Ishikawa (cell line): ENCODE data around the gene MOB2.

Source experiments
- CEBPB ChIP-seq: IDR thresholded peaks from 2 replicates; pipeline ENCODE4 v1.6.1; 2012
- CREB1 ChIP-seq: IDR thresholded peaks from 2 replicates; pipeline ENCODE4 v1.6.1; 2012; ENCODE audit warnings: low read depth
- EGR1 ChIP-seq: IDR thresholded peaks from 2 replicates; pipeline ENCODE4 v1.6.1; 2012
- EP300 ChIP-seq: IDR thresholded peaks from 2 replicates; pipeline ENCODE4 v1.6.1; 2012; ENCODE audit warnings: borderline replicate concordance
- FOXM1 ChIP-seq: IDR thresholded peaks from 2 replicates; pipeline ENCODE4 v1.6.1; 2012; ENCODE audit warnings: low read depth, borderline replicate concordance
- NFIC ChIP-seq: IDR thresholded peaks from 2 replicates; pipeline ENCODE4 v1.6.1; 2012
- RAD21 ChIP-seq: IDR thresholded peaks from 2 replicates; pipeline ENCODE4 v1.6.1; 2012; ENCODE audit warnings: low read depth
- TAF1 ChIP-seq: IDR thresholded peaks from 2 replicates; pipeline ENCODE4 v1.6.1; 2012; ENCODE audit warnings: low read depth, mild to moderate bottlenecking
- TCF12 ChIP-seq: IDR thresholded peaks from 2 replicates; pipeline ENCODE4 v1.6.1; 2012; ENCODE audit warnings: low read depth
- TEAD4 ChIP-seq: IDR thresholded peaks from 2 replicates; pipeline ENCODE4 v1.6.1; 2012
- YY1 ChIP-seq: IDR thresholded peaks from 2 replicates; pipeline ENCODE4 v1.6.1; 2012; ENCODE audit warnings: low read depth
- ZBTB7A ChIP-seq: IDR thresholded peaks from 2 replicates; pipeline ENCODE4 v1.6.1; 2012; ENCODE audit warnings: low read depth
- TF ChIP-seq, protein P1 (sequence below): IDR thresholded peaks from 2 replicates; pipeline ENCODE4 v1.6.1; 2012
- TF ChIP-seq, protein P2 (sequence below): IDR thresholded peaks from 2 replicates; pipeline ENCODE4 v1.6.1; 2012
- TF ChIP-seq, protein P3 (sequence below): IDR thresholded peaks from 2 replicates; pipeline ENCODE4 v1.6.1; 2012; ENCODE audit warnings: low read depth, mild to moderate bottlenecking

Gene MOB2

DNA sequence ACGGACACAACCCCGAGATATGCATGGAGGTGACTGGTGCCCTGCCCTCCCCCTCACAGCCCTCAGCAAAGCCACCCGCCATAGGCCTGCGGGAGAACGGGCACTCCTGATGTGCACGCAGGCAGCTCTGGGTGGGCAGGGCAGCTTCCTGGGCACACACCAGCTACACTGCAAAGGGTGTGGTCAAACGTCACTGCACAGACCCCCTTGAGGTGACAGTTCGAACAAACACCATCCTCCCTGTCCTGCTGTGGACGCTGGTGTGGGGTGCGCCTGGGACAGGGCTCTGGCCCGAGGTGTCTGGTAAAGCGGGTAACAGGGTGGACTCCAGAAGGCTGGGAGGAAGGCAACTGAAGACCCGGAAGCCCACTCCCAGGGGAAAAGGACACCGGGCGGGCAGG lies 21.9 kb upstream of the MOB2 start:
- TF ChIP-seq TEAD4: no peak
- TF ChIP-seq FOXM1: no peak
- TF ChIP-seq NFIC: no peak
- TF ChIP-seq EGR1: no peak
- TF ChIP-seq CREB1: no peak
- TF ChIP-seq ZBTB7A: no peak
- TF ChIP-seq, protein P1, sequence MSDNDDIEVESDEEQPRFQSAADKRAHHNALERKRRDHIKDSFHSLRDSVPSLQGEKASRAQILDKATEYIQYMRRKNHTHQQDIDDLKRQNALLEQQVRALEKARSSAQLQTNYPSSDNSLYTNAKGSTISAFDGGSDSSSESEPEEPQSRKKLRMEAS: no peak
- TF ChIP-seq CEBPB: no peak
- TF ChIP-seq, protein P2, sequence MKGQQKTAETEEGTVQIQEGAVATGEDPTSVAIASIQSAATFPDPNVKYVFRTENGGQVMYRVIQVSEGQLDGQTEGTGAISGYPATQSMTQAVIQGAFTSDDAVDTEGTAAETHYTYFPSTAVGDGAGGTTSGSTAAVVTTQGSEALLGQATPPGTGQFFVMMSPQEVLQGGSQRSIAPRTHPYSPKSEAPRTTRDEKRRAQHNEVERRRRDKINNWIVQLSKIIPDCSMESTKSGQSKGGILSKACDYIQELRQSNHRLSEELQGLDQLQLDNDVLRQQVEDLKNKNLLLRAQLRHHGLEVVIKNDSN: no peak
- TF ChIP-seq, protein P3, sequence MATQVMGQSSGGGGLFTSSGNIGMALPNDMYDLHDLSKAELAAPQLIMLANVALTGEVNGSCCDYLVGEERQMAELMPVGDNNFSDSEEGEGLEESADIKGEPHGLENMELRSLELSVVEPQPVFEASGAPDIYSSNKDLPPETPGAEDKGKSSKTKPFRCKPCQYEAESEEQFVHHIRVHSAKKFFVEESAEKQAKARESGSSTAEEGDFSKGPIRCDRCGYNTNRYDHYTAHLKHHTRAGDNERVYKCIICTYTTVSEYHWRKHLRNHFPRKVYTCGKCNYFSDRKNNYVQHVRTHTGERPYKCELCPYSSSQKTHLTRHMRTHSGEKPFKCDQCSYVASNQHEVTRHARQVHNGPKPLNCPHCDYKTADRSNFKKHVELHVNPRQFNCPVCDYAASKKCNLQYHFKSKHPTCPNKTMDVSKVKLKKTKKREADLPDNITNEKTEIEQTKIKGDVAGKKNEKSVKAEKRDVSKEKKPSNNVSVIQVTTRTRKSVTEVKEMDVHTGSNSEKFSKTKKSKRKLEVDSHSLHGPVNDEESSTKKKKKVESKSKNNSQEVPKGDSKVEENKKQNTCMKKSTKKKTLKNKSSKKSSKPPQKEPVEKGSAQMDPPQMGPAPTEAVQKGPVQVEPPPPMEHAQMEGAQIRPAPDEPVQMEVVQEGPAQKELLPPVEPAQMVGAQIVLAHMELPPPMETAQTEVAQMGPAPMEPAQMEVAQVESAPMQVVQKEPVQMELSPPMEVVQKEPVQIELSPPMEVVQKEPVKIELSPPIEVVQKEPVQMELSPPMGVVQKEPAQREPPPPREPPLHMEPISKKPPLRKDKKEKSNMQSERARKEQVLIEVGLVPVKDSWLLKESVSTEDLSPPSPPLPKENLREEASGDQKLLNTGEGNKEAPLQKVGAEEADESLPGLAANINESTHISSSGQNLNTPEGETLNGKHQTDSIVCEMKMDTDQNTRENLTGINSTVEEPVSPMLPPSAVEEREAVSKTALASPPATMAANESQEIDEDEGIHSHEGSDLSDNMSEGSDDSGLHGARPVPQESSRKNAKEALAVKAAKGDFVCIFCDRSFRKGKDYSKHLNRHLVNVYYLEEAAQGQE: no peak
- no peak for TF ChIP-seq YY1
- TF ChIP-seq TAF1: no peak
- no peak for TF ChIP-seq TCF12

DNA sequence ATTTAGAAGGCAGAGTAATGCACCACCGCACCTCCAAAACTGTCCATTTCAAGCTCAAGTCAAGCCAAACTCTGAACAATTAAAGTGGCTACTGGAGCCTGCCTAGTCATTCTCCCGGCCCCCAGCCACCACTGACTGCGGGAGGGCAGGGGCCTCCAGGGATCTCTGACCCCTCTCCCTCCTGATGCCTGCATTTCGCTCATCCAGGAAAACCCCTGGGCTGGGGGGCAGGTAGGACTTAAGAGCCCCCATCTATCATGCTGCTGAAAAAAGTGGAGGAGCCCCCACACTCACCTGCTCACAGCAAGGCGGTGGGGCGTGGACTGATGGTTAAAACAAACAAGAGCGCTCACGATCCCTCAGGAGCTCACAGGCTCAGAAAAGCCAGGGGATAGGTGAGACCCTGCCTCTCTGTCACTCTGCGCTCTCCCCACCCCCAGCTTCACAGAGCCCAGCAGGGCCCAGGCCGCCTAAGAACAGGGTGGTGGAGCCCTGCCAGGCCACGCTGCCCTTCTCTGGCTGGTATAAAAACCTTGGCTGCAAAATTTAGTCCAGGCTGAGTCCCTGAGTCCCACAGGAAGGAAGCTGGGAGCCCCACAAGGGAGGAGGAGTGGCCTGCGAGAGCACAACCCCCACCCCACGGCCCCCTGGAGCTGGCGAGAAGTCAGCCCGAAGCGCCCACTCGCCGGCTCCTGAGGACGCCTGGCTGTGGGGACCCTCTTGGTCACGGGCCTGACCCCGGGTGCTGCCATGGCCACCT lies 21.0 kb upstream of the MOB2 start:
- TF ChIP-seq EGR1: no peak
- TF ChIP-seq, protein P3: no peak
- TF ChIP-seq NFIC: no peak
- no peak for TF ChIP-seq RAD21
- no peak for TF ChIP-seq TEAD4
- TF ChIP-seq CEBPB: no peak
- no peak for TF ChIP-seq TAF1
- TF ChIP-seq, protein P1: no peak
- no peak for TF ChIP-seq CREB1
- no peak for TF ChIP-seq ZBTB7A
- TF ChIP-seq, protein P2: no peak
- no peak for TF ChIP-seq FOXM1
- no peak for TF ChIP-seq EP300
- no peak for TF ChIP-seq TCF12
- TF ChIP-seq YY1: no peak

DNA sequence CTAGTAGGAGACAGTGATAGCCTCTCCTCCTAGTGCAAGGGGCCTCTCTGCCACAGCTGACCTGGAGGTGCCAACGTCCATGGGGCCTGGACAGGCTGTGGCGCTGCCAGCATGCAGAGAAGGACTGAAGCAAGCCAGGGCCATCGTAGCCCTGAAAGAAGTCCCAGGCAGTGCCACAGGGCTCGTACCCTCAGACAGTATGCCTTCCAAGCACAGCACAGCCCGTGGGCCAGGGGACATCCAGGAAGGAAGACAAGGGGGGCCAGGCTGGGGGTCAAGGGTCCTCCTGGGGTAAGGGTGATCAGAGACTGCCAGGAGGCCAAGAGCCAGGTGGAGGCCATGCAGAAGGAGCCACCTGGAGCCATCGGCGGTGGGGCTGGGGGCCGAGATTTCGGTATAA lies 20.4 kb upstream of the MOB2 start:
- TF ChIP-seq FOXM1: no peak
- TF ChIP-seq, protein P3: no peak
- TF ChIP-seq EP300: no peak
- no peak for TF ChIP-seq ZBTB7A
- no peak for TF ChIP-seq RAD21
- TF ChIP-seq, protein P2: no peak
- TF ChIP-seq EGR1: no peak
- TF ChIP-seq TEAD4: no peak
- no peak for TF ChIP-seq CEBPB
- no peak for TF ChIP-seq YY1
- TF ChIP-seq NFIC: no peak
- TF ChIP-seq, protein P1: no peak
- no peak for TF ChIP-seq TAF1
- TF ChIP-seq CREB1: no peak
- no peak for TF ChIP-seq TCF12
